Loucy (cell line): Measurements from ENCODE around the gene HOXC5.

Source experiments
- CTCF ChIP-seq: fragments of 200-600 bp; sonication (generic); conservative IDR thresholded peaks from 2 replicates; pipeline ENCODE4 v1.5.1; 2014; ENCODE audit warnings: mild to moderate bottlenecking, antibody characterized with exemption, low read length
- EZH2phosphoT487 ChIP-seq: fragments of 200-600 bp; IDR thresholded peaks from 2 replicates; pipeline ENCODE4 v1.6.1; 2018; ENCODE audit warnings: antibody characterized with exemption, mild to moderate bottlenecking, moderate library complexity, borderline replicate concordance

DNA sequence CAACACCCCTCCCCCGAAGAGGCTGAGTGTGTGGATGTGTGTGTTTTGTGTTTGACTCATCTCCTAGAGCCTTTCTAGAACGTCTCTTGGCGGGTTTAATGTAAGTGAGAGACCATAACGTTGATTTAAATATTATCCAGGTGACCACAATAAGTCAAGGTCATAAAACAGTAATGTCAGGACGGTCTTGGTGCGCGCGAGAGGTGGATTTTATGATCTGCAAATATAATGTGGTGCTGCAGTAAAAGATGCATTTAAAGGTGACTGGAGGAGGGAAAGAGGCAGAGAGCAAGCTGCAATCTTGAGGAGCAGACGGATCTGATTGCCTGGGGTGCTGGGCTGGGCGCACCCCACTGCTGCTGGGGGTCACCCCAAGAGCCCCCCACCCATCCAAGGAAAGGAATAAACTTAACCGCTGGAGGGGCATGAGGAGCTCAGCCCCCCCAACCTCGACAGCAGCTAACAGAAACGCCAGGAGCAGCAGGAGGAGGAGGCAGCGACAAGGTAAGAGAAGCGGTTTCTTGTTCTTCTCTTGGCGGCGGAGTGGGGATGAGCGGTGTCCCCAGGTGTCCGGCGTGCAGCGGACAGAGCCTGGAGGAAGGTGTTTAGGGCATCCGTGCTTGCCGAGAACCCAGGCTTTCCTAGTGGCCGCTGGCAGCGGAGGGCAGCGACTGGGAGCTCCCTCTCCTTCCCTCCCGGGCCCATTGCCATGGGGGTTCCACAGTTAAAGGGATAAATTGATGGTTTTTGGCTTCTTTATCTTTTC is 42.4 kb upstream of the HOXC5 start:
- no peak for TF ChIP-seq CTCF
- no peak for TF ChIP-seq EZH2phosphoT487
